Activated CD4-positive, alpha-beta T cell treated with anti-CD3 and anti-CD28 coated beads, Interleukin-2, amount 50 U/mL, for 48 hours (primary cell): Measurements from ENCODE around the gene CFAP65.

Source experiments
- DNase-seq, 2 experiments: peaks; one replicate each; pipeline ENCODE4 v3.0.0-alpha.2; 2020

CFAP65 gene

DNA sequence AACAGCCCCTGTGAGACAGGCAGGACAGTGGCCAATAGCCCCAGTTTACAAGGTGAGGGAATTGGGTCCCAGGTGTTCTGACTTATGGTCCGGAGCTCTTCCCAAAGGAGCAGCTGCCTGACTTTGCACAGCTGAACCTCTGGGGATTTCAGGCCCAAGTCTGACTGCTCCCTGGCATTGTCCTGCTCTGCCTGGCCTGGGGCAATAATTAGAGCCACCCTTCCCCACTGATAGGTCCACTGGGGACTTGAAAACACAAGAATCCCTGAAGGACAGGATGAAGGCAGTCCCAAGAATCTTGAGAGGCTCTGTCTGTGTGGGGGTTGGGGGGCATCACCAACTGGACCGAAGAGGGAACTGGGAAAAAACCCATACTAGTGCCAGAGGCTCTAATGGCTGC lies 52.7 kb downstream of the CFAP65 start:
- DNase-seq: no peak

- no peak for DNase-seq
Measured at GRCh38 chr2:218988164-218988563, 53.2 kb downstream of the CFAP65 start.

GRCh38 chr2:218986148-218986761 lies 55.1 kb downstream of the CFAP65 start:
- DNase-seq: no peak

DNA sequence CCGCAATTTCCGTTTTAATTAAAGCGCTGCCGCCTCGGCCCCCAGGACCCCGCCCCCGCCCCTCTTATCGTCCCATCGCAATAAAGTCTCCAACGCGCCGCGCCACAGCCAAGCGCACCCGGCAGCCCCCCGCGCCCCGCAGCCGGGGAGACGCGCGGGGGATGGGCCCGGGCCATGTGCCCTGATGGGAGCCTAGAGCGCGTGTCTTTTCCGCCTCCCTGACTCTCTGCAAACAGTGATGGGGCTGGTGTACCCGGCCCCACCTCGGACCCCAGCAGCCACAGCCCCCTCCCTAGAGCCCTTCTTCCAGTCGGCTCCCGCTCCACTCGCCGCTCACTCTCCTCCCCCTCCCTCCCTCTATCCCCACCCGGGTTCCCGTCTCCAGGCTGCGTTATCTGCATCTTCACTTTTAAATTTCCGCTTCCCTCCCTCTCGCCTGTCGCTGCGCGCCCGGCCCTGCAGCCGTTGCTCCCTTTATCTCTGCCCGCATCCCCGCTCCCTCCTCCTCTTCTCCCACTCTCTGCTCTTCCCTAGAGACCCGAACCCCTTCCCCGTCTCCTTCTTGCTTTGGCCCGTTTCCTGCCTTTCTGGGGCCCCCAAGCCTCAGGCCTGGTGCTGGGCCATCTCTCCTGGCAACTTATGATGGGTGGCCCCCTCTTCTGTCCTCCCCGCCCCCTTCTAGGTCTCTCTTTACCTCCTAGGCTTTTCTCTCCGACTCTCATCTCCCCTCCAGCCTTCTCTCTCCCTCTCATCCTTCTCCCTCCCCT lies 55.8 kb downstream of the CFAP65 start:
- DNase-seq: no peak

DNA sequence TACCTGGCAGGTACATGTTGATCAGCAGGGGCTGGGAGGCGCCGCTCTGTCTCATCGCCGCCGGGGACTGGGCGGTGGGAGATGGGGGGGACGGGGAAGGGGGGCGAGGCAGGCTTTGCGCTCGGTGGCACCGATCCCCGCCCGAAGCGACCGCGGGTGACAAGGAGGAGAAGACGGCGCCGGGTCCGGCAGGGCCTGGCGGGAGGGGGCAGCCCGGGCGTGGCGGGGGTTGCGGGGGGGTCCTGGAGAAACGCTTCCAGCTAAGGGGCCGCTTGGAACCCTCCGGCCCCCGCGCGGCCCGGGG lies 56.3 kb downstream of the CFAP65 start, which contains the start of gene FEV:
FEV (minus strand) TSS at position 164 of the 304 bp plus-strand sequence; CDS start at position 55, 109 bp downstream.
- no peak for DNase-seq

GRCh38 chr2:218984239-218985020 lies 56.9 kb downstream of the CFAP65 start:
- DNase-seq: peak in 1 of 2 experiments; percentile 18

- DNase-seq: no peak
Measured at GRCh38 chr2:218983934-218984238, 57.4 kb downstream of the CFAP65 start.

DNA sequence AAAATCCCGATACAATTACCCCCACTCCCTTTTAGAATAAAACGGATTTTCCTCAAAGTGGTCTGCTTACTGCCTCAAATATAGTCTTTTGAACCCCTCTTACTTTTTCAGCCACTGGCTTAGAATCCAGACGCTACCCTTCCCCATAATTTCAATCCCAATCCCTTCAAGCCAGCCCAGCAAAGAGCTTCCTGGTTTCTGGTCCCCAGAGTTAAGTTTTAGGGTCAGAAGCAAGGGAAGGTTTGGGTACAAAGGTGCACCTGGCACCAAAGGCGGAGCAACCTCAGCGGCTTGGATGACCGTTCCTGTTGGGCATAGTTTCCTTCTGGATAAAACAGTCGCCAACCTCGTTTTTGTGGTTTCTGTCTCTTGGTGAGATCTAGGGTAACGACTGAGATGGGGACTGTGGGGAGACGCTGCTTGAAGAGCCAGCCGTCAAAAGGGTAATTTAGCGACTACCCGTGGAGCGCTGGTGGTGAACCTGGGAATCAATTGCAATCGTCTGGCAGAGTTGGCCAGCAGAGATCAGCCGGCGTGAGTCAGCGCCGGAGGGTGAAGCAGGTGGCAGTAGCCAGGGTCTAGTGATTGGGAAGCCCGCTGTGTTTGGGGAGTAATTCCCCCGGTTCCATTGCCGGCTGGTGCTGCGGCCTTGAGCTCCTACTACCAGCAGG lies 57.9 kb downstream of the CFAP65 start:
- no peak for DNase-seq

DNA sequence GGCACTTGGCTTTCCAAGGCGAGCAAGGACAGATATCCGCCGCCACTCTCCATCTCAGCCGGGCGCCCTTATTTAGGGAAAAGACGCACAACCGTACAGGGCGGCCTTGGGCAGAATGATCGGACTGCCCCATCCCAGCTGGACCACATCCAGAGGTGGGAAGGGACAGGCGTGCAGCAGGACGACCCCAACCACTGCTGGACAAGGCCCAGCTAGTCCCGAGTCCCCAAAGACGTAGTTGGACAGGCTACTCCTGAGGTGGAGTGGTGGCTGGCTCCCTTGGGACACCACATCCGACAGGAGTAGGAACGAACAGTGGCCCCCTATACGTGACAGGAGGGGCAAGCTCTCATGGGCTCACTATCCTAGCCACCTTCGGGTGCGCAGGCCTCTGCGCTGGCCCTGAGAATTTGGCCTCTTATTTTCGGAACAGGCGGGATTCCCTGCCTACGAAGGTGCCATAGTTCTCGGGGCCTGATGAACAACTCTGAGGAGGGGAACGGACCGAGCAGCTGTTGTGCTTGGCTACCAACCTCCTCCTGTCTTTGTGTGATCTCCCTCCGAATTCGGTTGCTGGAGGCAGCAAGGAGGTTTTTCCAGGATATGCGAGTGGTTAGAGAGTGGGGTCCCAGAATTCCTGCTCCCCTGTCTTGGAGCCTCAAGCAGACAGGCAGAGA lies 58.6 kb downstream of the CFAP65 start:
- no peak for DNase-seq

GRCh38 chr2:218981881-218982585 lies 59.3 kb downstream of the CFAP65 start:
- peak; percentile 37 to 52 for DNase-seq

- peak in 1 of 2 experiments; percentile 19 for DNase-seq
Measured at GRCh38 chr2:218981390-218981880, 59.9 kb downstream of the CFAP65 start.

DNA sequence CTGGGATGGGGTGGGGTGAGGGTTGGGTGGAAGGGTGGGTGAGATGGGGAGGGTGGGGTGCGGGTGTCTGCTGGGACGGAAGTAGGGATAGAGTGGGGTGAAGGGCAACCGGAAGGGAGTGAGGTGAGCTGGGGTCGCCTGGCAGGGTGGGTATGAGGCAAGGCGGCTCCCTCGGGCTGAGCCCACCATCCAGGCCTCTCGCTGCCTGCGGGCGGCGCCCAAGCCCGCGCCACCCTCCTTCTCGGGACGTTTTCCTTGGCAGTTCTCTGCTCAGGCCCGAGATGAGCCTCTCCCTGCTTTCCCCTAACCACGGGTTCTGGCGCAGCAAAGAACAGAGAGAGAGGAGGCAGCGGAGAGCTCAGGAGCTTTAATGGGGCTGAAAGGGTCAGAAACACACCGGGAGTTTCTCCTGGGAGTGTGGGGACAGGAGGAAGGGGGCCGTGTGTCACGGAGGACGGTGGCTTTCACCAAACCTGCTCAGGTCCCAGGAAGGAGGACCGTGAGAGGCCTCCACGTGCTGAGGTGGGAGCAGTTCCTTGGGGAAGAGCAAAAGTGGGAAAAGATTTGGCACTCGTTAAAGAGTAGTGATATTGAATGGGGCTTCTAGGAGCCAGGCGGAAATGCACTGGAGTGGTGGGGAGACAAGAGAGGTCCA lies 60.5 kb downstream of the CFAP65 start:
- peak in 1 of 2 experiments; percentile 21 for DNase-seq

- peak; percentile 90 to 91 for DNase-seq
Measured at GRCh38 chr2:218979846-218980734, 61.2 kb downstream of the CFAP65 start.

DNA sequence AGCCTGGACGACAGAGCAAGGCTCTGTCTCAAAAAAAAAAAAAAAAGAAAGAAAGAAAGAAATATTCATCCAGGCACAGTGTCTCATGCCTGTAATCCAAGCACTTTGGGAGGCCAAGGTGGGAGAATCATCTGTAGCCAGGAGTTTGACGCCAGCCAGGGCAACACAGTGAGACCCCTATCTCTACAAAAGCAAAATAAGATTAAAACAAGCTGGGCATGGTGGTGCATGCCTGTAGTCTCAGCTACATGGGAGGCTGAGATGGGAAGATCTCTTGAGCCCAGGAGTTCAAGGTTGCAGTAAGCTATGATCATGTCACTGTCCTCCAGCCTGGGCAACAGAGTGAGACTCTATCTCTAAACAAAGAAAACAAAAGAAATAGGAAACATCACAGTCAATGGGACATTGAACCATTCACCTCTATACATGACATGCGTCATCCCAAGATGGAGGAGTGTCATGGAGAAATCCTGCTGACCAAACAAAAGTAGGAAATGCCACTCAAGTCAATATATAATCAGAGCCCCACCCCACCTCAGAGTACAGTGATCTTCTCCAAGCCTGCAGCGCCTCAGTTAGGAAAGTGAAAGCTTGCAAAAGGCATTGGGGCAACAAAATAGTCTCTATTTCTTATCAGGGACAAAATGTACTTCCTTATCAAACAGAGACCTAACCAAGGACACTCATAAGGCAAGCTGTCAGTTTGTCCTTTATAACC lies 66.1 kb downstream of the CFAP65 start:
- DNase-seq: no peak

- DNase-seq: no peak
Measured at GRCh38 chr2:218970894-218971293, 70.4 kb downstream of the CFAP65 start.

DNA sequence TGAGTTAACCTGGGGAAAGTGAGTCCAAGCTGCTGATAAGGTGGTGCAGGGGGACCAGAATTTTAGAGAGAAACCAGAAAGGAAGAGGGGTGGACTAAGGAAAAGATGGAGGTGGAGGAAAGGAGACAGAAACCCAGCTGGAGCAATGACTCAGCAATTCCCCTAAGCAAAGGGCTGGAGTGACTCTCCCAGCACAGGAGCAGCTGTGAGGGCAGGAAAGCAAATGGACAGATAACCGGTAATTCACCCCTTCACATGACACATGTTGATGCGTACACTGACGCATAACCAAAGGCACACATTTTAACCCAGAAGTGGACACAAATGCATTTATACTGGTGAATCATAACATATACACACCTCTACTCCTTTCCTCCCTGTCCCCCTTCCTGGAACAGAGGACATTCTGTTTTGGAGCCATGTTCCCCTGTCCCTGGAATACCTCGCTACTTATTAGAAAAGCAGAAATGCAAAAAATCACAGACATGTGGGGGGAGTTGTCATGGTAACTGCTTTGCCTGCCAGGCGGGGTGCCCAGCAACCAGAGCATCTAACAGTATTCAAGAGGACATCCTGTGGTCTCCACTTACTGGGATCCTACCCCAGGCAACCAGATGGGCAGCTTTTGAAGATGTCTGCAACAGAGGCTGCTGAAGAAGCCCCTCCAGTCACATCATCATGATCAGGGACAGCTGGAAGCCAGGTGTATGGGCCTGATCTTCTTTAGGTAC lies 77.1 kb downstream of the CFAP65 start:
- DNase-seq: no peak

GRCh38 chr2:218963601-218964000 lies 77.7 kb downstream of the CFAP65 start:
- no peak for DNase-seq

DNA sequence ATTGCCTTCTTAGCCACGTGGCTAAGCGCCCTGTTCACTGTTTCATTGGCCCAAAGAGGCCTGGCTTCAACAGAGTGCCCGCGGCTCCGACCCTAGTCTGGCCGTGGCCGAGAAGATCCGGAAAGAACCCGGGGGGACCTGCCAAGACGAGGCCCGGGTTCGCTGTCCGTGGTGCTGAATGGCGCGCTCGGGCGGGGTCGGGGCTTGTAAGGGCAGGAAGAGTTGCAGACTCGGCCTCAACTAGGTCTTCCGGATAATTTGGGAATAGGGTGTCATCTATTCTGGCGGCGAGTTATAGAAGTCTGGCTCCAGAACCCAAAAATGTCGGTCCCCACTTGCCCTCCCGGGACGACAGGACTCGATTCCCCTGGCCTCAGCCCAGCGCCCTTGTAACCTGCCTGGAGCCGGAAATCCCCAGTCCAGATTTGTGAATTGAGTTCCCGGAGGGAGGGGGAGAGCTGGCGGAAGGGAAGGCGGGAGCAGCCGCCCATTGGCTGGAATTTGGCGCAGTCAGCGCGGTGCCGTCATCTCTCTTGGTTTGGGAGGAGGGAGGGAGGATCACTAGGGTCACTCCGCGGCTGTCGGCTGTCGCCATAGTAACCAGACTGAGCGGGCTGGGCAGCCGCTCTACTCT lies 78.3 kb downstream of the CFAP65 start:
- DNase-seq: peak; percentile 66 to 70
